Left lung (tissue), 10 donors: ENCODE results near the gene ARHGAP26. TPM values are rescaled to one million over a fixed set of nuclear protein-coding genes. Genes with fewer than 3 reads are reported as not detected.

Experiments
- ATAC-seq: fragments of 200-7000 bp; cut with Tn5 transposase; one replicate; pipeline ENCODE4 v1.9.1; 2020; ENCODE audit warnings: moderate library complexity
- DNase-seq, 4 donors: peaks; one replicate each; pipeline ENCODE4 v3.0.0-alpha.2; 2013 to 2020
- H3K27ac ChIP-seq, 2 donors: fragments of 200-600 bp; sonication (generic) in 1 of 2; one replicate each; pipeline versions ENCODE4 v1.5.0 to v1.8.0; 2020 to 2021
- H3K27me3 ChIP-seq, 2 donors: fragments of 200-600 bp; sonication (generic) in 1 of 2; one replicate each; pipeline versions ENCODE4 v1.5.0 to v1.8.0; 2020 to 2021
- H3K36me3 ChIP-seq, 2 donors: fragments of 200-600 bp; sonication (generic) in 1 of 2; one replicate each; pipeline versions ENCODE4 v1.5.0 to v1.8.0; 2020 to 2021
- H3K4me1 ChIP-seq, 2 donors: fragments of 200-600 bp; one replicate each; pipeline ENCODE4 v1.8.0; 2021
- H3K4me3 ChIP-seq, 2 donors: fragments of 200-600 bp; sonication (generic) in 1 of 2; one replicate each; pipeline versions ENCODE4 v1.5.0 to v1.8.0; 2020 to 2021; ENCODE audit warnings: mild to moderate bottlenecking in 1 of 2
- H3K9me3 ChIP-seq, 2 donors: fragments of 200-600 bp; sonication (generic) in 1 of 2; one replicate each; pipeline versions ENCODE4 v1.5.0 to v1.8.0; 2020 to 2021
- CTCF ChIP-seq, 2 donors: fragments of 200-600 bp; sonication (generic) in 1 of 2; IDR thresholded peaks; one replicate each; pipeline versions ENCODE4 v1.5.0 to v1.8.0; 2021; ENCODE audit warnings: antibody characterized with exemption in 2 of 2
- intact Hi-C, 2 donors: fragments of 100-400 bp; cut with DNase I; formaldehyde crosslinking; loops; one replicate each; pipeline versions ENCODE4 v1.11.2 to v1.14.2; 2022
- polyA plus RNA-seq, 6 donors: library from polyadenylated mRNA; unstranded; fragments of 120-200 nt; gene quantifications; one replicate each; pipeline ENCODE4 v1.2.1, GENCODE V29; 2013; ENCODE audit not compliant: insufficient read length in 6 of 6
- total RNA-seq, 2 donors: library from RNA; stranded (reverse); fragmentation: NEBNext Ultra II Directional; extraction: Animal tissue kit (Norgen Biotek cat#: 25700); gene quantifications; one replicate each; pipeline ENCODE4 v1.2.1, GENCODE V29; 2021
- donor health status: DM: no; HTN: yes; CAD: no.
- donor health status: DM: no; HTN: no; CAD: no.

The ARHGAP26 gene
- total and polyA plus RNA-seq, 8 donors = 13.9 to 61.9 (median 14.9) TPM

GRCh38 chr5:142896325-142897007, 126.3 kb downstream of the ARHGAP26 start:
- Histone ChIP-seq H3K27ac (no peak overlapping the region), H3K9me3 (no peaks in the 10 kb centered on the region), H3K36me3 (peaks cover 0 to 38% of the 10 kb centered on the region in 2 donors), H3K4me3 (no peak overlapping the region), H3K4me1 (peaks cover 0 to 12% of the 10 kb centered on the region in 2 donors), H3K27me3 (no peaks in the 10 kb centered on the region)
- intact Hi-C loops = no loop called here
- no peak for TF ChIP-seq CTCF (IDR thresholded peaks at IDR 0.05)
- ATAC-seq = no peak
- DNase-seq = no peak

GRCh38 chr5:142897328-142897727, 127.2 kb downstream of the ARHGAP26 start:
- ATAC-seq = no peak

GRCh38 chr5:142900927-142901326, 130.8 kb downstream of the ARHGAP26 start:
- peaks cover 0 to 25% of the 10 kb centered on the region in 2 donors for H3K4me1 ChIP-seq
- DNase-seq (peak in 1 of 4 donors; percentile 20), ATAC-seq (no peak)
- no peak overlapping the region for H3K27ac ChIP-seq
- H3K36me3 ChIP-seq = peaks cover 0 to 60% of the 10 kb centered on the region in 2 donors
- intact Hi-C loops = no loop called here
- no peaks in the 10 kb centered on the region for H3K27me3 ChIP-seq
- no peak overlapping the region for H3K4me3 ChIP-seq
- H3K9me3 ChIP-seq = no peaks in the 10 kb centered on the region
- TF ChIP-seq CTCF (IDR thresholded peaks at IDR 0.05) = no peak

More at GRCh38 chr5:142897328-142897727, 127.2 kb downstream of the ARHGAP26 start:
- Histone ChIP-seq H3K27me3 (no peaks in the 10 kb centered on the region), H3K27ac (no peak overlapping the region), H3K4me3 (no peak overlapping the region), H3K36me3 (peaks cover 0 to 45% of the 10 kb centered on the region in 2 donors), H3K4me1 (peaks cover 0 to 20% of the 10 kb centered on the region in 2 donors), H3K9me3 (no peaks in the 10 kb centered on the region)
- no peak for DNase-seq
- no peak for TF ChIP-seq CTCF (IDR thresholded peaks at IDR 0.05)
- intact Hi-C loops = no loop called here

GRCh38 chr5:142901476-142902185, 131.5 kb downstream of the ARHGAP26 start:
- peaks cover 0 to 63% of the 10 kb centered on the region in 2 donors for H3K36me3 ChIP-seq
- peak overlapping the region; percentile 0 to 62 for H3K27ac ChIP-seq
- no peaks in the 10 kb centered on the region for H3K9me3 ChIP-seq
- TF ChIP-seq CTCF (IDR thresholded peaks at IDR 0.05) = no peak
- H3K4me1 ChIP-seq = peaks cover 0 to 25% of the 10 kb centered on the region in 2 donors
- no peak overlapping the region for H3K4me3 ChIP-seq
- DNase-seq = peak in 1 of 4 donors; percentile 44
- H3K27me3 ChIP-seq = no peaks in the 10 kb centered on the region
- no peak for ATAC-seq
- intact Hi-C loops = no loop called here
